H9 (cell line): ENCODE measurements around the gene FMNL3. TPM values are rescaled to one million over a fixed set of nuclear protein-coding genes. Genes with fewer than 3 reads are reported as not detected.

Source experiments
- DNase-seq: peaks from one replicate; pipeline ENCODE4 v3.0.0-alpha.2; 2017
- H2AFZ ChIP-seq: one replicate; pipeline ENCODE4 v1.6.1; 2013; ENCODE audit warnings: mild to moderate bottlenecking, low read length, control low read depth, moderate library complexity
- H2AK5ac ChIP-seq: 2 replicates; pipeline ENCODE4 v1.6.1; 2013; ENCODE audit warnings: low read length, control low read depth, mixed read lengths; ENCODE audit not compliant: insufficient read length
- H2BK120ac ChIP-seq: one replicate; pipeline ENCODE4 v1.6.1; 2013; ENCODE audit warnings: low read depth, mild to moderate bottlenecking, low read length, control low read depth, inconsistent platforms; ENCODE audit not compliant: poor library complexity, severe bottlenecking
- H2BK12ac ChIP-seq: 2 replicates; pipeline ENCODE4 v1.6.1; 2013; ENCODE audit warnings: low read length, control low read depth, mixed read lengths, low read depth; ENCODE audit not compliant: insufficient read length
- H2BK15ac ChIP-seq: 2 replicates; pipeline ENCODE4 v1.6.1; 2013; ENCODE audit warnings: low read depth, low read length, control low read depth
- H2BK20ac ChIP-seq: one replicate; pipeline ENCODE4 v1.6.1; 2013; ENCODE audit warnings: low read depth, mild to moderate bottlenecking, low read length, control low read depth, inconsistent platforms; ENCODE audit not compliant: poor library complexity, severe bottlenecking
- H2BK5ac ChIP-seq: 2 replicates; pipeline ENCODE4 v1.6.1; 2013; ENCODE audit warnings: low read length, control low read depth, mixed read lengths; ENCODE audit not compliant: insufficient read length
- H3K14ac ChIP-seq: 2 replicates; pipeline ENCODE4 v1.6.1; 2013; ENCODE audit warnings: low read length, control low read depth; ENCODE audit not compliant: insufficient read depth
- H3K18ac ChIP-seq: 2 replicates; pipeline ENCODE4 v1.6.1; 2013; ENCODE audit warnings: low read depth, mild to moderate bottlenecking, mixed read lengths, low read length, control low read depth; ENCODE audit not compliant: insufficient read length
- H3K23ac ChIP-seq: 2 replicates; pipeline ENCODE4 v1.6.1; 2013; ENCODE audit warnings: low read length, control low read depth, mixed read lengths, low read depth; ENCODE audit not compliant: insufficient read length
- H3K23me2 ChIP-seq: 2 replicates; pipeline ENCODE4 v1.6.1; 2013; ENCODE audit warnings: low read depth, mild to moderate bottlenecking, mixed read lengths, low read length, control low read depth; ENCODE audit not compliant: insufficient read length, poor library complexity, severe bottlenecking
- H3K27ac ChIP-seq: 2 replicates; pipeline ENCODE4 v1.5.1; 2013; ENCODE audit warnings: low read length, control low read depth, mixed read lengths, low read depth; ENCODE audit not compliant: insufficient read length
- H3K27me3 ChIP-seq: 2 replicates; pipeline ENCODE4 v1.6.1; 2013; ENCODE audit warnings: low read length, control low read depth, inconsistent platforms; ENCODE audit not compliant: insufficient read depth
- H3K4ac ChIP-seq: 2 replicates; pipeline ENCODE4 v1.6.1; 2013; ENCODE audit warnings: low read depth, mild to moderate bottlenecking, control low read depth, inconsistent platforms, low read length, moderate library complexity
- H3K4me1 ChIP-seq: 2 replicates; pipeline ENCODE4 v1.6.1; 2013; ENCODE audit warnings: low read length, control low read depth, inconsistent platforms; ENCODE audit not compliant: insufficient read depth
- H3K4me2 ChIP-seq: 2 replicates; pipeline ENCODE4 v1.6.1; 2013; ENCODE audit warnings: low read length, control low read depth, mixed read lengths; ENCODE audit not compliant: insufficient read length, insufficient read depth
- H3K56ac ChIP-seq: 2 replicates; pipeline ENCODE4 v1.6.1; 2013; ENCODE audit warnings: low read depth, mild to moderate bottlenecking, mixed read lengths, low read length, control low read depth; ENCODE audit not compliant: insufficient read length
- H3K79me1 ChIP-seq: 2 replicates; pipeline ENCODE4 v1.6.1; 2013; ENCODE audit warnings: low read depth, mild to moderate bottlenecking, moderate library complexity, low read length, control low read depth, inconsistent platforms; ENCODE audit not compliant: insufficient read depth, poor library complexity, severe bottlenecking
- H3K79me2 ChIP-seq: 2 replicates; pipeline ENCODE4 v1.6.1; 2013; ENCODE audit warnings: low read length, control low read depth, inconsistent platforms; ENCODE audit not compliant: insufficient read depth
- H3K9ac ChIP-seq: 2 replicates; pipeline ENCODE4 v1.6.1; 2013; ENCODE audit warnings: low read length, control low read depth, mixed read lengths; ENCODE audit not compliant: insufficient read length; ENCODE audit errors: extremely low read depth
- H3K9me3 ChIP-seq: one replicate; pipeline ENCODE4 v1.6.1; 2013; ENCODE audit warnings: low read depth, low read length, inconsistent platforms; ENCODE audit not compliant: control insufficient read depth
- H3T11ph ChIP-seq: one replicate; pipeline ENCODE4 v1.6.1; 2013; ENCODE audit warnings: mild to moderate bottlenecking, low read length, control low read depth, inconsistent platforms
- H4K20me1 ChIP-seq: one replicate; pipeline ENCODE4 v1.6.1; 2013; ENCODE audit not compliant: control insufficient read depth, insufficient read length, insufficient read depth
- H4K5ac ChIP-seq: 2 replicates; pipeline ENCODE4 v1.6.1; 2013; ENCODE audit warnings: low read depth, mild to moderate bottlenecking, mixed read lengths, low read length, control low read depth; ENCODE audit not compliant: insufficient read length
- H4K8ac ChIP-seq: replicated peaks from 2 replicates; pipeline ENCODE4 v1.6.1; 2013; ENCODE audit warnings: low read length, control low read depth, mixed read lengths, low read depth; ENCODE audit not compliant: insufficient read length
- H4K91ac ChIP-seq: 2 replicates; pipeline ENCODE4 v1.6.1; 2013; ENCODE audit warnings: low read depth, mild to moderate bottlenecking, moderate library complexity, mixed read lengths, low read length, control low read depth; ENCODE audit not compliant: insufficient read length
- H3K27ac Mint-ChIP-seq, 3 experiments: 2 replicates in 2 of 3; 3 replicates in 1 of 3; pipeline ENCODE4 v1.8.0; 2020 to 2021; ENCODE audit warnings: mixed read lengths in 3 of 3, mild to moderate bottlenecking in 1 of 3, moderate library complexity in 1 of 3
- H3K27me3 Mint-ChIP-seq: 2 replicates; pipeline ENCODE4 v1.8.0; 2021; ENCODE audit warnings: low read depth, mild to moderate bottlenecking, moderate library complexity, mixed read lengths
- H3K36me3 Mint-ChIP-seq, 3 experiments: 2 replicates in 2 of 3; 3 replicates in 1 of 3; pipeline ENCODE4 v1.8.0; 2020 to 2021; ENCODE audit warnings: low read depth in 3 of 3, mixed read lengths in 3 of 3; ENCODE audit not compliant: insufficient read depth in 1 of 3
- H3K4me1 Mint-ChIP-seq, 2 experiments: 2 replicates each; pipeline ENCODE4 v1.8.0; 2020; ENCODE audit warnings: mixed read lengths in 2 of 2
- H3K4me3 Mint-ChIP-seq, 2 experiments: 2 replicates in 1 of 2; 3 replicates in 1 of 2; pipeline ENCODE4 v1.8.0; 2020 to 2021; ENCODE audit warnings: mild to moderate bottlenecking in 2 of 2, mixed read lengths in 2 of 2, moderate library complexity in 1 of 2
- H3K9me3 Mint-ChIP-seq, 2 experiments: 2 replicates in 1 of 2; 3 replicates in 1 of 2; pipeline ENCODE4 v1.8.0; 2020; ENCODE audit warnings: mild to moderate bottlenecking in 2 of 2, mixed read lengths in 2 of 2, moderate library complexity in 1 of 2
- WGBS: extraction: QIAGEN DNeasy Blood & Tissue Kit; methylation state at CpG from one replicate; pipeline ENCODE4 v1.1.7; 2013; ENCODE audit warnings: missing lambda C conversion rate, low lambda C conversion rate, mixed read lengths; ENCODE audit not compliant: insufficient read length; ENCODE audit errors: extremely low coverage; 5-methylcytosine and 5-hydroxymethylcytosine counted together
- total RNA-seq: library from RNA; stranded (reverse); gene quantifications from 2 replicates; pipeline ENCODE4 v1.2.1, GENCODE V29; 2021
- TF ChIP-seq, protein P1 (sequence below): fragments of 200-600 bp; sonication (generic); conservative IDR thresholded peaks from 3 replicates; pipeline ENCODE4 v1.8.0; 2021; ENCODE audit warnings: antibody characterized with exemption, mild to moderate bottlenecking

The FMNL3 gene
- total RNA-seq, 1 experiment from 2014 or later: 22.8 TPM

GRCh38 chr12:49599961-49600360, 107.2 kb downstream of the FMNL3 start:
- Histone ChIP-seq H3T11ph (no peak overlapping the region), H3K4ac (no peak overlapping the region), H3K56ac (no peak overlapping the region), H3K27me3 (peaks cover 2% of the 10 kb centered on the region; the same call in 1 of the 2 replicates), H3K27ac (no peak overlapping the region), H4K20me1 (no peaks in the 10 kb centered on the region), H3K23ac (no peak overlapping the region), H2BK12ac (no peak overlapping the region), H2BK15ac (no peak overlapping the region), H2AK5ac (no peak overlapping the region), H3K9me3 (no peaks in the 10 kb centered on the region), H4K91ac (no peak overlapping the region), H4K5ac (no peak overlapping the region), H3K14ac (no peak overlapping the region), H2BK5ac (no peak overlapping the region), H3K4me2 (no peak overlapping the region), H2AFZ (no peak overlapping the region), H2BK120ac (no peak overlapping the region), H3K4me1 (no peaks in the 10 kb centered on the region), H3K23me2 (no peaks in the 10 kb centered on the region), H4K8ac (no peak overlapping the region), H3K79me2 (no peaks in the 10 kb centered on the region), H3K79me1 (no peaks in the 10 kb centered on the region), H3K9ac (no peak overlapping the region), H3K18ac (no peak overlapping the region), H2BK20ac (no peak overlapping the region)
- DNase-seq: no peak
- Mint-ChIP-seq H3K36me3 (peaks cover 0 to 6% (median 4%) of the 10 kb centered on the region in 3 experiments; a peak in 4 of 7 replicates), H3K4me1 (peaks cover 0 to 5% of the 10 kb centered on the region in 2 experiments; a peak in 2 of 4 replicates), H3K4me3 (no peak overlapping the region), H3K27ac (no peak overlapping the region; a peak in 1 of 7 replicates), H3K9me3 (no peaks in the 10 kb centered on the region), H3K27me3 (peaks cover 1% of the 10 kb centered on the region)
- TF ChIP-seq, protein P1, sequence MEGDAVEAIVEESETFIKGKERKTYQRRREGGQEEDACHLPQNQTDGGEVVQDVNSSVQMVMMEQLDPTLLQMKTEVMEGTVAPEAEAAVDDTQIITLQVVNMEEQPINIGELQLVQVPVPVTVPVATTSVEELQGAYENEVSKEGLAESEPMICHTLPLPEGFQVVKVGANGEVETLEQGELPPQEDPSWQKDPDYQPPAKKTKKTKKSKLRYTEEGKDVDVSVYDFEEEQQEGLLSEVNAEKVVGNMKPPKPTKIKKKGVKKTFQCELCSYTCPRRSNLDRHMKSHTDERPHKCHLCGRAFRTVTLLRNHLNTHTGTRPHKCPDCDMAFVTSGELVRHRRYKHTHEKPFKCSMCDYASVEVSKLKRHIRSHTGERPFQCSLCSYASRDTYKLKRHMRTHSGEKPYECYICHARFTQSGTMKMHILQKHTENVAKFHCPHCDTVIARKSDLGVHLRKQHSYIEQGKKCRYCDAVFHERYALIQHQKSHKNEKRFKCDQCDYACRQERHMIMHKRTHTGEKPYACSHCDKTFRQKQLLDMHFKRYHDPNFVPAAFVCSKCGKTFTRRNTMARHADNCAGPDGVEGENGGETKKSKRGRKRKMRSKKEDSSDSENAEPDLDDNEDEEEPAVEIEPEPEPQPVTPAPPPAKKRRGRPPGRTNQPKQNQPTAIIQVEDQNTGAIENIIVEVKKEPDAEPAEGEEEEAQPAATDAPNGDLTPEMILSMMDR: no peak
- WGBS: no CpG with 5 or more reads among the region's 8 CpGs
